ENCODE data around the gene FARS2.

The FARS2 gene

GRCh38 chr6:5250451-5250850, 10.9 kb upstream of the FARS2 start:
- DNase-seq: no peak

- no peak for DNase-seq
Measured at GRCh38 chr6:5250911-5251310, 10.4 kb upstream of the FARS2 start.

- DNase-seq: no peak
Measured at GRCh38 chr6:5256952-5257351, 4.4 kb upstream of the FARS2 start.

GRCh38 chr6:5257400-5257799, 3.9 kb upstream of the FARS2 start:
- no peak for DNase-seq

- no peak for DNase-seq
Measured at GRCh38 chr6:5259428-5259827, 1.9 kb upstream of the FARS2 start.

GRCh38 chr6:5260111-5260620, 1.1 kb upstream of the FARS2 start:
- DNase-seq: peak; percentile 58

GRCh38 chr6:5261545-5262109, 314 bp downstream of the FARS2 start:
- no peak for DNase-seq

- DNase-seq: no peak
Measured at GRCh38 chr6:5266423-5266822, 5.1 kb downstream of the FARS2 start.

GRCh38 chr6:5270093-5270680, 8.9 kb downstream of the FARS2 start:
- no peak for DNase-seq

- DNase-seq: no peak
Measured at GRCh38 chr6:5271926-5272325, 10.6 kb downstream of the FARS2 start.

GRCh38 chr6:5274231-5274630, 12.9 kb downstream of the FARS2 start:
- no peak for DNase-seq

- DNase-seq: no peak
Measured at GRCh38 chr6:5275497-5275896, 14.2 kb downstream of the FARS2 start.

- DNase-seq: no peak
Measured at GRCh38 chr6:5276581-5276980, 15.3 kb downstream of the FARS2 start.

- DNase-seq: no peak
Measured at GRCh38 chr6:5277589-5277988, 16.3 kb downstream of the FARS2 start.

GRCh38 chr6:5278047-5278446, 16.7 kb downstream of the FARS2 start:
- no peak for DNase-seq

- DNase-seq: no peak
Measured at GRCh38 chr6:5278565-5279120, 17.3 kb downstream of the FARS2 start.

- DNase-seq: no peak
Measured at GRCh38 chr6:5279891-5280338, 18.6 kb downstream of the FARS2 start.

GRCh38 chr6:5280920-5281319, 19.6 kb downstream of the FARS2 start:
- DNase-seq: no peak

GRCh38 chr6:5282191-5282623, 20.9 kb downstream of the FARS2 start:
- DNase-seq: no peak

- no peak for DNase-seq
Measured at GRCh38 chr6:5285081-5285480, 23.8 kb downstream of the FARS2 start.

GRCh38 chr6:5285526-5285925, 24.2 kb downstream of the FARS2 start:
- DNase-seq: no peak

GRCh38 chr6:5286780-5287179, 25.5 kb downstream of the FARS2 start:
- DNase-seq: no peak

GRCh38 chr6:5287205-5287965, 26.1 kb downstream of the FARS2 start:
- DNase-seq: no peak

GRCh38 chr6:5287966-5288297, 26.6 kb downstream of the FARS2 start:
- DNase-seq: no peak
